Nephron (organoid): ENCODE results near the gene DOCK10.

ENCODE experiments used
- H3K27ac Mint-ChIP-seq, 3 experiments: 2 replicates each; pipeline ENCODE4 v1.8.0; 2020; ENCODE audit warnings: mixed read lengths in 3 of 3, mild to moderate bottlenecking in 2 of 3, moderate library complexity in 1 of 3
- H3K27me3 Mint-ChIP-seq: 2 replicates; pipeline ENCODE4 v1.8.0; 2021; ENCODE audit warnings: low read depth, mild to moderate bottlenecking, moderate library complexity, mixed read lengths
- H3K36me3 Mint-ChIP-seq: 2 replicates; pipeline ENCODE4 v1.8.0; 2020; ENCODE audit warnings: low read depth, mixed read lengths
- H3K4me1 Mint-ChIP-seq: 2 replicates; pipeline ENCODE4 v1.8.0; 2020; ENCODE audit warnings: mixed read lengths
- H3K4me3 Mint-ChIP-seq, 3 experiments: 2 replicates each; pipeline ENCODE4 v1.8.0; 2020; ENCODE audit warnings: mild to moderate bottlenecking in 3 of 3, mixed read lengths in 3 of 3, moderate library complexity in 2 of 3
- H3K9me3 Mint-ChIP-seq: 2 replicates; pipeline ENCODE4 v1.8.0; 2020; ENCODE audit warnings: mixed read lengths
- TF ChIP-seq, protein P1 (sequence below), 3 experiments: fragments of 200-600 bp; sonication (generic); IDR thresholded peaks; one replicate each; pipeline ENCODE4 v1.5.0; 2021; ENCODE audit warnings: antibody characterized with exemption in 3 of 3; ENCODE audit not compliant: unreplicated experiment in 3 of 3

Gene DOCK10

DNA sequence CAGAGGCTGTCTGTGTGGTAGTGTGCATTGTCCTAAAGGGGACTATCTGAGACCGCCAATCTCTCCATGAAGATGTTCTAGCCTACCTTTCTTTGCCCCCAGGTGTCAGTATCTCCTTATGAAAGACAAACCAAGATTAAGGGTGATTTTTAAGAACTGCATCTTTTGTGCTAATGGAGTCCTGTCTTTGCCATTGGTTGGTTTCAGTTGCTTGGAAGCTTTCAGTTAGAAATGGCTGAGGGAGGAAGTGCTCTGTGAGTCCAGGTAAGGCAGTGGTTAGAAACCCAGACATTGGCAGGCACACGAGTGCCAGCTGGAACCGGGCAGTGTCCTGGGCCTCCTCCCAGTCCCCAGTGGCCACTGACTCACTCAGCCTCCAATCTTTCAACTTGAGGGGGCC, 111.3 kb downstream of the DOCK10 start:
- peaks cover 34% of the 10 kb centered on the region for H3K4me1 Mint-ChIP-seq

DNA sequence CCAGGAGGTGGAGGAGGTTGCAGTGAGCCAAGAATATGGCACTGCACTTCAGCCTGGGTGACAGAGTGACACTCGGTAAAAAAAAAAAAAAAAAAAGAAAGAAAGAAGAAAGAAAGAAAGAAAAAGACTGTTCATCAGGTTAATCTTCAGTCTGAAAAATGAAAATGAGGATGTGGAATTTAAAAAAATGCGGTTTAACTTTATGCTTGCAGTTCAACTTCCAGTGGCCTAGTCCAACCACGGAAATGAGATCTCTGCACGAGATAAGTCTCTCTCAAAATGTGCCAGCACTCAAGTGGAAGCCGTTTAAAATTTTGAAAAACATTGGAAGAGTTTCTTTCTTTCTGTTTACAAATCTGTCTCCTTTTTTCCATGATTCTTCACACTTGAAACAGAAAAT, 112.1 kb downstream of the DOCK10 start:
- Mint-ChIP-seq H3K27ac (no peak overlapping the region), H3K36me3 (peaks cover 7% of the 10 kb centered on the region), H3K4me1 (peaks cover 30% of the 10 kb centered on the region)

More for the DNA sequence above, 111.3 kb downstream of the DOCK10 start:
- Mint-ChIP-seq H3K9me3 (no peaks in the 10 kb centered on the region), H3K27me3 (peaks cover 8% of the 10 kb centered on the region), H3K27ac (no peak overlapping the region), H3K36me3 (peaks cover 7% of the 10 kb centered on the region), H3K4me3 (no peak overlapping the region)
- TF ChIP-seq, protein P1, sequence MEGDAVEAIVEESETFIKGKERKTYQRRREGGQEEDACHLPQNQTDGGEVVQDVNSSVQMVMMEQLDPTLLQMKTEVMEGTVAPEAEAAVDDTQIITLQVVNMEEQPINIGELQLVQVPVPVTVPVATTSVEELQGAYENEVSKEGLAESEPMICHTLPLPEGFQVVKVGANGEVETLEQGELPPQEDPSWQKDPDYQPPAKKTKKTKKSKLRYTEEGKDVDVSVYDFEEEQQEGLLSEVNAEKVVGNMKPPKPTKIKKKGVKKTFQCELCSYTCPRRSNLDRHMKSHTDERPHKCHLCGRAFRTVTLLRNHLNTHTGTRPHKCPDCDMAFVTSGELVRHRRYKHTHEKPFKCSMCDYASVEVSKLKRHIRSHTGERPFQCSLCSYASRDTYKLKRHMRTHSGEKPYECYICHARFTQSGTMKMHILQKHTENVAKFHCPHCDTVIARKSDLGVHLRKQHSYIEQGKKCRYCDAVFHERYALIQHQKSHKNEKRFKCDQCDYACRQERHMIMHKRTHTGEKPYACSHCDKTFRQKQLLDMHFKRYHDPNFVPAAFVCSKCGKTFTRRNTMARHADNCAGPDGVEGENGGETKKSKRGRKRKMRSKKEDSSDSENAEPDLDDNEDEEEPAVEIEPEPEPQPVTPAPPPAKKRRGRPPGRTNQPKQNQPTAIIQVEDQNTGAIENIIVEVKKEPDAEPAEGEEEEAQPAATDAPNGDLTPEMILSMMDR (IDR thresholded peaks at IDR 0.05; ENCODE audit: unreplicated experiment in 3 of 3): no peak

DNA sequence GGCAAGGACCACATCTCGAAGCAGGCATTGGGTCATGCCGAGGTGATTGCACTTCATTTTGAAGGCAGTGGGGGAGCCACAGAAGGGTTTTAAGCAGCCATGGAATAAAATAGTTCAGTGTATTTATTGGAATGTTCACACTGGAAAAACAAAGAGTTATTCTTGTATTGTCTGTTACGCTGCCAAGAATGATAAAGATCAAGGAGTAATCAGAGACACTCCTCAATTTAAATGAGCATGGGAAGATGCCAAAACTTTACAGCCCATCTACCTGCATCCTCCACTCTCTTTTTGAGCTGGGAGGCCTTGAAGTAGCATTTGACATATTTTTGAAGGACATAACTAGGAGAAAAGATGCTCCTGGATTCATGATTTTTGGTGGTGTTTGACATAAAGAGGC, 112.8 kb downstream of the DOCK10 start:
- TF ChIP-seq, protein P1 (IDR thresholded peaks at IDR 0.05; ENCODE audit: unreplicated experiment in 3 of 3): no peak
- peaks cover 8% of the 10 kb centered on the region for H3K27me3 Mint-ChIP-seq
- H3K27ac Mint-ChIP-seq: peak overlapping the region in 1 of 3 experiments; percentile 43
- no peaks in the 10 kb centered on the region for H3K9me3 Mint-ChIP-seq
- peaks cover 24% of the 10 kb centered on the region for H3K4me1 Mint-ChIP-seq
- no peak overlapping the region for H3K4me3 Mint-ChIP-seq
- peaks cover 7% of the 10 kb centered on the region for H3K36me3 Mint-ChIP-seq

More for the DNA sequence above, 112.1 kb downstream of the DOCK10 start:
- TF ChIP-seq, protein P1 (IDR thresholded peaks at IDR 0.05; ENCODE audit: unreplicated experiment in 3 of 3): no peak
- H3K27me3 Mint-ChIP-seq: peaks cover 8% of the 10 kb centered on the region
- no peak overlapping the region for H3K4me3 Mint-ChIP-seq
- no peaks in the 10 kb centered on the region for H3K9me3 Mint-ChIP-seq

DNA sequence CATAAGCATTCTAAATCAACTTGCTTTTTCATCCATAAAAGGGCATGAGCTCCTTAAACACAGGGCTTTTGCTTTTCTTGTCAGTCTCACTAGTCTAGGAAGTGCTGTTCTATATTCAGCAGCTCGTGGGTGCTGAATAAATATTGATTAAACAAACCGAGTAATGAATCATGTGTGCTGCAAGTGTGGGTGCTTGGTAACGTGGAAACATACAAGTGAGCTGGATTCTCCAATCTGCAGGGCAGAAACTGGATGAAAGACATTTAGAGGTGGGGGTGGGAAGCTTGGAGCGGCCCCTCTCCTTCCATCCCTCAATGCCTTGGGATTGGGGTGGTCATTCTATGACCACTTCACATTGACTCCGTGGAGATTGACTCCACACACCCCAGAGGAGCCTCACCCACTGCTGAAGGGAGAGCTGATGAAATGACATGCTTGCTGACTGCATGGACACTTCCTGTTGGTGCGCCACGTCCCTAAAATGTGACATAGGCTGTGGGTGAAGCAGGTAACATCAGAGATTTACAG, 114.6 kb downstream of the DOCK10 start:
- TF ChIP-seq, protein P1 (IDR thresholded peaks at IDR 0.05; ENCODE audit: unreplicated experiment in 3 of 3): no peak
- Mint-ChIP-seq H3K27me3 (peaks cover 8% of the 10 kb centered on the region), H3K9me3 (no peaks in the 10 kb centered on the region), H3K4me1 (peaks cover 6% of the 10 kb centered on the region), H3K4me3 (no peak overlapping the region), H3K36me3 (peaks cover 7% of the 10 kb centered on the region), H3K27ac (no peak overlapping the region)

DNA sequence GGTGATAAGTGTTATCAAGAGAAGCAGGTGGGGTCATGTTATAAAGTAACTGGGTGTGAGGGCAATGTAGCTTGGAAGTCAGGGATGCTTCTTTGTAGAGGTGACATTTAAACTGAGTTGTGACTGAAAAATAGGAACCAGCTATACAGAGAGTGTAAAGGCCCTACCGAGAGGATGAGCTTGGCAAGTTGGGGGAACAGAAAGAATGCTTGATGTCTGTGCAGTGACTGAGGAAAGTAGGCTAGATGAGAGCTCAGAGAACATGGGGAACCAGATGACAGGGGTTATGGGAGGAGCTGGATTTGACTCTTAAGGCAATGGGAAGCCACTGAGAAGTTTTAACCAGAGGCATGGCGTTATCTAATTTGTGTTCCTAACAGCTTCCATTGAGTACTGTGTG, 115.3 kb downstream of the DOCK10 start:
- H3K9me3 Mint-ChIP-seq: no peaks in the 10 kb centered on the region
- no peak overlapping the region for H3K27ac Mint-ChIP-seq
- H3K4me1 Mint-ChIP-seq: peaks cover 6% of the 10 kb centered on the region
- TF ChIP-seq, protein P1 (IDR thresholded peaks at IDR 0.05; ENCODE audit: unreplicated experiment in 3 of 3): no peak
- no peak overlapping the region for H3K4me3 Mint-ChIP-seq
- H3K36me3 Mint-ChIP-seq: peaks cover 7% of the 10 kb centered on the region
- H3K27me3 Mint-ChIP-seq: peaks cover 8% of the 10 kb centered on the region

DNA sequence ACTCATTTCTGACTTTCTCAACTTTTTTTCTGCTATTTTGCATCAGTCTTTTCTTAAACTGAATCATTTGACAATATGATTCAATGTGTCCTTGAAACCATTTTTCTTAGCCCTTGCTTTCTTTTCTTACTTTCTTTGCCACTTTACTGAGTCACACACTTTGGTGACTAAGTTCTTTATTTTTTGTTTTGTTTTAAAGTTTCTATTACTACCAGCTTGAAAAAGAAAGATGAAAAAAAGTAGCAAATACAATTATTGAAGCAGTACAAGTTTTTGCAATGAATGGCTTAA, 116.5 kb downstream of the DOCK10 start:
- TF ChIP-seq, protein P1 (IDR thresholded peaks at IDR 0.05; ENCODE audit: unreplicated experiment in 3 of 3): no peak
- Mint-ChIP-seq H3K36me3 (peaks cover 7% of the 10 kb centered on the region), H3K9me3 (no peaks in the 10 kb centered on the region), H3K4me1 (peaks cover 6% of the 10 kb centered on the region), H3K27ac (no peak overlapping the region), H3K27me3 (peaks cover 8% of the 10 kb centered on the region), H3K4me3 (no peak overlapping the region)
